GM23338 (cell line): ENCODE results near the gene RAD51. TPM values are rescaled to one million over a fixed set of nuclear protein-coding genes. Genes with fewer than 3 reads are reported as not detected.
A peak's percentile ranks its signal among the peaks of the same experiment; 100 is the strongest.

Source experiments
- ATAC-seq: fragments of 200-7000 bp; cut with Tn5 transposase; 3 replicates; pipeline ENCODE4 v1.9.1; 2020
- DNase-seq: peaks from one replicate; pipeline ENCODE4 v3.0.0-alpha.2; 2015; ENCODE audit warnings: low spot score
- H2AFZ ChIP-seq: fragments of 200-600 bp; sonication (generic); 2 replicates; pipeline ENCODE4 v1.8.0; 2016; ENCODE audit warnings: antibody characterized with exemption, mild to moderate bottlenecking, moderate library complexity
- H3F3A ChIP-seq: fragments of 200-600 bp; sonication (generic); replicated peaks from 2 replicates; pipeline ENCODE4 v1.8.0; 2017; ENCODE audit warnings: antibody characterized with exemption, mixed run types, low read depth
- H3K27ac ChIP-seq: fragments of 200-600 bp; sonication (generic); 2 replicates; pipeline ENCODE4 v1.6.1; 2016; ENCODE audit warnings: low read depth
- H3K27me3 ChIP-seq: fragments of 200-600 bp; sonication (generic); 2 replicates; pipeline ENCODE4 v1.8.0; 2016; ENCODE audit warnings: mild to moderate bottlenecking, mixed run types, moderate library complexity; ENCODE audit not compliant: insufficient read depth
- H3K36me3 ChIP-seq: fragments of 200-600 bp; sonication (generic); 2 replicates; pipeline ENCODE4 v1.8.0; 2016; ENCODE audit warnings: mild to moderate bottlenecking; ENCODE audit not compliant: insufficient read depth
- H3K4me1 ChIP-seq: fragments of 200-600 bp; sonication (generic); 2 replicates; pipeline ENCODE4 v1.8.0; 2016; ENCODE audit warnings: mild to moderate bottlenecking, moderate library complexity; ENCODE audit not compliant: insufficient read depth
- H3K4me2 ChIP-seq: fragments of 200-600 bp; sonication (generic); 2 replicates; pipeline ENCODE4 v1.7.1; 2017; ENCODE audit warnings: mixed run types
- H3K4me3 ChIP-seq: fragments of 200-600 bp; sonication (generic); 2 replicates; pipeline ENCODE4 v1.6.1; 2016; ENCODE audit warnings: mixed run types
- H3K79me2 ChIP-seq: fragments of 200-600 bp; sonication (generic); replicated peaks from 2 replicates; pipeline ENCODE4 v1.8.0; 2017; ENCODE audit warnings: mild to moderate bottlenecking; ENCODE audit not compliant: insufficient read depth
- H3K9me2 ChIP-seq: fragments of 200-600 bp; sonication (generic); 2 replicates; pipeline ENCODE4 v1.8.0; 2017; ENCODE audit not compliant: insufficient read depth
- H4K20me1 ChIP-seq: fragments of 200-600 bp; sonication (generic); replicated peaks from 2 replicates; pipeline ENCODE4 v1.8.0; 2017; ENCODE audit warnings: mild to moderate bottlenecking; ENCODE audit not compliant: insufficient read depth
- H3K27ac Mint-ChIP-seq: 2 replicates; pipeline ENCODE4 v1.8.0; 2020; ENCODE audit warnings: inconsistent platforms, mild to moderate bottlenecking, moderate library complexity, mixed read lengths
- H3K27me3 Mint-ChIP-seq: 3 replicates; pipeline ENCODE4 v1.8.0; 2022; ENCODE audit warnings: low read depth, mild to moderate bottlenecking, moderate library complexity, mixed read lengths, inconsistent platforms; ENCODE audit not compliant: insufficient read depth, poor library complexity
- H3K36me3 Mint-ChIP-seq: 3 replicates; pipeline ENCODE4 v1.8.0; 2021; ENCODE audit warnings: low read depth, mild to moderate bottlenecking, inconsistent platforms, moderate library complexity, mixed read lengths
- H3K4me1 Mint-ChIP-seq: 3 replicates; pipeline ENCODE4 v1.8.0; 2020; ENCODE audit warnings: mild to moderate bottlenecking, inconsistent platforms, mixed read lengths
- H3K4me3 Mint-ChIP-seq: 3 replicates; pipeline ENCODE4 v1.8.0; 2021; ENCODE audit warnings: moderate library complexity, mild to moderate bottlenecking, inconsistent platforms, mixed read lengths
- H3K9me3 Mint-ChIP-seq: 3 replicates; pipeline ENCODE4 v1.8.0; 2020; ENCODE audit warnings: moderate library complexity, mild to moderate bottlenecking, inconsistent platforms, mixed read lengths
- CREB1 ChIP-seq: fragments of 250-450 bp; sonication (Bioruptor Pico); IDR thresholded peaks from 2 replicates; pipeline ENCODE4 v1.5.0; 2020; ENCODE audit warnings: low read depth, mild to moderate bottlenecking, moderate library complexity
- EZH2 ChIP-seq: fragments of 200-600 bp; sonication (generic); IDR thresholded peaks from one replicate; pipeline ENCODE4 v1.8.0; 2017; ENCODE audit warnings: antibody characterized with exemption, mild to moderate bottlenecking, low read depth; ENCODE audit not compliant: unreplicated experiment
- EZH2phosphoT487 ChIP-seq: fragments of 200-600 bp; sonication (generic); IDR thresholded peaks from one replicate; pipeline ENCODE4 v1.8.1; 2018; ENCODE audit warnings: antibody characterized with exemption; ENCODE audit not compliant: unreplicated experiment
- JUNB ChIP-seq: IDR thresholded peaks from one replicate; pipeline ENCODE4 v1.6.1; 2016; ENCODE audit warnings: antibody characterized with exemption; ENCODE audit not compliant: unreplicated experiment
- NANOG ChIP-seq: IDR thresholded peaks from 2 replicates; pipeline ENCODE4 v1.6.1; 2016; ENCODE audit warnings: antibody characterized with exemption, borderline replicate concordance
- POLR2AphosphoS5 ChIP-seq: IDR thresholded peaks from 2 replicates; pipeline ENCODE4 v1.6.1; 2016; ENCODE audit warnings: antibody characterized with exemption, low read depth
- STAT1 ChIP-seq: IDR thresholded peaks from one replicate; pipeline ENCODE4 v1.6.1; 2016; ENCODE audit warnings: antibody characterized with exemption; ENCODE audit not compliant: unreplicated experiment
- ZNF114 ChIP-seq: fragments of 250-450 bp; sonication (Bioruptor Pico); IDR thresholded peaks from 2 replicates; pipeline ENCODE4 v1.5.0; 2020; ENCODE audit warnings: mild to moderate bottlenecking, moderate library complexity
- ZNF331 ChIP-seq: fragments of 250-450 bp; sonication (Bioruptor Pico); IDR thresholded peaks from 2 replicates; pipeline ENCODE4 v1.5.0; 2020; ENCODE audit warnings: low read depth, mild to moderate bottlenecking, moderate library complexity
- ZNF462 ChIP-seq: fragments of 250-450 bp; sonication (Bioruptor Pico); IDR thresholded peaks from 2 replicates; pipeline ENCODE4 v1.5.0; 2020; ENCODE audit warnings: mild to moderate bottlenecking, moderate library complexity
- polyA plus RNA-seq: library from polyadenylated mRNA; unstranded; fragments of >200 nt; fragmentation: Nextera tagmentation; extraction: Ambion mirVana; gene quantifications from 2 replicates; pipeline ENCODE4 v1.2.1, GENCODE V29; 2016
- total RNA-seq: library from RNA; depleted of rRNA; stranded (reverse); fragments of >200 nt; shearing (Covaris generic); gene quantifications from 2 replicates; pipeline ENCODE4 v1.2.3, GENCODE V29; 2014
- TF ChIP-seq, protein P1 (sequence below): IDR thresholded peaks from 2 replicates; pipeline ENCODE4 v1.6.1; 2016; ENCODE audit warnings: antibody characterized with exemption
- TF ChIP-seq, protein P2 (sequence below), 2 experiments: fragments of 200-600 bp in 1 of 2; sonication (generic) in 1 of 2; conservative IDR thresholded peaks; 2 replicates each; pipeline versions ENCODE4 v1.5.1 to v1.6.1; 2016 to 2017; ENCODE audit warnings: antibody characterized with exemption in 2 of 2, low read depth in 2 of 2, mild to moderate bottlenecking in 2 of 2, moderate library complexity in 1 of 2
- TF ChIP-seq, protein P3 (sequence below): IDR thresholded peaks from one replicate; pipeline ENCODE4 v1.6.1; 2018; ENCODE audit warnings: antibody characterized with exemption; ENCODE audit not compliant: unreplicated experiment

Gene RAD51
- total and polyA plus RNA-seq, 2 experiments from 2014 or later: 20.3 to 26.2 TPM

GRCh38 chr15:40766194-40766815 lies 71.3 kb downstream of the RAD51 start:
- Histone ChIP-seq H3K9me2 (no peaks in the 10 kb centered on the region), H3K4me1 (peaks cover 23% of the 10 kb centered on the region), H4K20me1 (no peaks in the 10 kb centered on the region), H3K4me3 (0 out of 2 replicates have a peak overlapping the region, but pooled peaks have one; percentile 12), H3K4me2 (peak overlapping the region; percentile 21; the same call in 1 of the 2 replicates), H3K27me3 (0 out of 2 replicates have a peak, but pooled peaks cover 4% of the 10 kb centered on the region), H3K79me2 (no peaks in the 10 kb centered on the region), H3F3A (peaks cover 15% of the 10 kb centered on the region), H3K27ac (no peak overlapping the region; the same call in 1 of the 2 replicates), H2AFZ (no peak overlapping the region), H3K36me3 (no peaks in the 10 kb centered on the region)
- DNase-seq: no peak
- TF ChIP-seq EZH2phosphoT487 (no peak), POLR2AphosphoS5 (no peak), ZNF462 (no peak), ZNF114 (CRISPR knock-in tag) (no peak), EZH2 (no peak), CREB1 (no peak), ZNF331 (CRISPR knock-in tag) (no peak), JUNB (no peak), NANOG (no peak), STAT1 (no peak)
- TF ChIP-seq, protein P1, sequence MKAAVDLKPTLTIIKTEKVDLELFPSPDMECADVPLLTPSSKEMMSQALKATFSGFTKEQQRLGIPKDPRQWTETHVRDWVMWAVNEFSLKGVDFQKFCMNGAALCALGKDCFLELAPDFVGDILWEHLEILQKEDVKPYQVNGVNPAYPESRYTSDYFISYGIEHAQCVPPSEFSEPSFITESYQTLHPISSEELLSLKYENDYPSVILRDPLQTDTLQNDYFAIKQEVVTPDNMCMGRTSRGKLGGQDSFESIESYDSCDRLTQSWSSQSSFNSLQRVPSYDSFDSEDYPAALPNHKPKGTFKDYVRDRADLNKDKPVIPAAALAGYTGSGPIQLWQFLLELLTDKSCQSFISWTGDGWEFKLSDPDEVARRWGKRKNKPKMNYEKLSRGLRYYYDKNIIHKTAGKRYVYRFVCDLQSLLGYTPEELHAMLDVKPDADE: no peak
- TF ChIP-seq, protein P2, sequence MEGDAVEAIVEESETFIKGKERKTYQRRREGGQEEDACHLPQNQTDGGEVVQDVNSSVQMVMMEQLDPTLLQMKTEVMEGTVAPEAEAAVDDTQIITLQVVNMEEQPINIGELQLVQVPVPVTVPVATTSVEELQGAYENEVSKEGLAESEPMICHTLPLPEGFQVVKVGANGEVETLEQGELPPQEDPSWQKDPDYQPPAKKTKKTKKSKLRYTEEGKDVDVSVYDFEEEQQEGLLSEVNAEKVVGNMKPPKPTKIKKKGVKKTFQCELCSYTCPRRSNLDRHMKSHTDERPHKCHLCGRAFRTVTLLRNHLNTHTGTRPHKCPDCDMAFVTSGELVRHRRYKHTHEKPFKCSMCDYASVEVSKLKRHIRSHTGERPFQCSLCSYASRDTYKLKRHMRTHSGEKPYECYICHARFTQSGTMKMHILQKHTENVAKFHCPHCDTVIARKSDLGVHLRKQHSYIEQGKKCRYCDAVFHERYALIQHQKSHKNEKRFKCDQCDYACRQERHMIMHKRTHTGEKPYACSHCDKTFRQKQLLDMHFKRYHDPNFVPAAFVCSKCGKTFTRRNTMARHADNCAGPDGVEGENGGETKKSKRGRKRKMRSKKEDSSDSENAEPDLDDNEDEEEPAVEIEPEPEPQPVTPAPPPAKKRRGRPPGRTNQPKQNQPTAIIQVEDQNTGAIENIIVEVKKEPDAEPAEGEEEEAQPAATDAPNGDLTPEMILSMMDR (conservative IDR thresholded peaks at IDR 0.05; ENCODE audit: low read depth in 2 of 2): no peak
- TF ChIP-seq, protein P3, sequence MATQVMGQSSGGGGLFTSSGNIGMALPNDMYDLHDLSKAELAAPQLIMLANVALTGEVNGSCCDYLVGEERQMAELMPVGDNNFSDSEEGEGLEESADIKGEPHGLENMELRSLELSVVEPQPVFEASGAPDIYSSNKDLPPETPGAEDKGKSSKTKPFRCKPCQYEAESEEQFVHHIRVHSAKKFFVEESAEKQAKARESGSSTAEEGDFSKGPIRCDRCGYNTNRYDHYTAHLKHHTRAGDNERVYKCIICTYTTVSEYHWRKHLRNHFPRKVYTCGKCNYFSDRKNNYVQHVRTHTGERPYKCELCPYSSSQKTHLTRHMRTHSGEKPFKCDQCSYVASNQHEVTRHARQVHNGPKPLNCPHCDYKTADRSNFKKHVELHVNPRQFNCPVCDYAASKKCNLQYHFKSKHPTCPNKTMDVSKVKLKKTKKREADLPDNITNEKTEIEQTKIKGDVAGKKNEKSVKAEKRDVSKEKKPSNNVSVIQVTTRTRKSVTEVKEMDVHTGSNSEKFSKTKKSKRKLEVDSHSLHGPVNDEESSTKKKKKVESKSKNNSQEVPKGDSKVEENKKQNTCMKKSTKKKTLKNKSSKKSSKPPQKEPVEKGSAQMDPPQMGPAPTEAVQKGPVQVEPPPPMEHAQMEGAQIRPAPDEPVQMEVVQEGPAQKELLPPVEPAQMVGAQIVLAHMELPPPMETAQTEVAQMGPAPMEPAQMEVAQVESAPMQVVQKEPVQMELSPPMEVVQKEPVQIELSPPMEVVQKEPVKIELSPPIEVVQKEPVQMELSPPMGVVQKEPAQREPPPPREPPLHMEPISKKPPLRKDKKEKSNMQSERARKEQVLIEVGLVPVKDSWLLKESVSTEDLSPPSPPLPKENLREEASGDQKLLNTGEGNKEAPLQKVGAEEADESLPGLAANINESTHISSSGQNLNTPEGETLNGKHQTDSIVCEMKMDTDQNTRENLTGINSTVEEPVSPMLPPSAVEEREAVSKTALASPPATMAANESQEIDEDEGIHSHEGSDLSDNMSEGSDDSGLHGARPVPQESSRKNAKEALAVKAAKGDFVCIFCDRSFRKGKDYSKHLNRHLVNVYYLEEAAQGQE: no peak
- no peaks in the 10 kb centered on the region for H3K36me3 Mint-ChIP-seq
- peaks cover 41% of the 10 kb centered on the region for H3K4me1 Mint-ChIP-seq
- no peak overlapping the region; the same call in 2 of the 3 replicates for H3K4me3 Mint-ChIP-seq
- no peak for ATAC-seq
- peak overlapping the region; percentile 70 for H3K27ac Mint-ChIP-seq
- peaks cover 23% of the 10 kb centered on the region for H3K27me3 Mint-ChIP-seq
- H3K9me3 Mint-ChIP-seq: no peaks in the 10 kb centered on the region
